IMR-90 (cell line): ENCODE measurements around the gene SCN1B. TPM values are rescaled to one million over a fixed set of nuclear protein-coding genes. Genes with fewer than 3 reads are reported as not detected.

Experiments used
- ATAC-seq: fragments of 200-7000 bp; cut with Tn5 transposase; 2 replicates; pipeline ENCODE4 v1.9.1; 2020; ENCODE audit warnings: low read depth, mild to moderate bottlenecking, moderate library complexity
- BruUV-seq: library from RNA; stranded (reverse); fragments of 400-500 nt; replicated peaks from 2 replicates; lab custom pipeline; 2021; lab: Mats Ljungman, UMichigan
- CTCF ChIA-PET: fragments of 300-600 bp; formaldehyde crosslinking; extraction: SDS; loops from one replicate; lab custom pipeline; 2021; ENCODE audit warnings: antibody characterized with exemption; lab: Yijun Ruan, JAX
- POLR2A ChIA-PET: fragments of 300-600 bp; sonication (Branson Sonifier 250); formaldehyde crosslinking; loops from one replicate; lab custom pipeline; 2022; ENCODE audit warnings: antibody characterized with exemption; ENCODE audit not compliant: unreplicated experiment; lab: Charles Lee
- DNase-seq: peaks from one replicate; pipeline ENCODE4 v3.0.0; 2013
- H2AFZ ChIP-seq: replicated peaks from 2 replicates; pipeline ENCODE3; 2013; ENCODE audit warnings: low read length, mild to moderate bottlenecking; ENCODE audit not compliant: poor library complexity
- H2AK5ac ChIP-seq: 2 replicates; pipeline ENCODE4 v1.6.1; 2013; ENCODE audit warnings: low read depth, low read length, inconsistent platforms
- H2AK9ac ChIP-seq: replicated peaks from 2 replicates; pipeline ENCODE3; 2013; ENCODE audit warnings: mild to moderate bottlenecking, low read depth, low read length, moderate library complexity; ENCODE audit not compliant: poor library complexity
- H2BK120ac ChIP-seq: 2 replicates; pipeline ENCODE4 v1.6.1; 2013; ENCODE audit warnings: low read depth, low read length, inconsistent platforms
- H2BK15ac ChIP-seq: 3 replicates; pipeline ENCODE4 v1.6.1; 2013; ENCODE audit warnings: low read depth, low read length, inconsistent platforms
- H2BK20ac ChIP-seq: 2 replicates; pipeline ENCODE4 v1.6.1; 2013; ENCODE audit warnings: low read depth, mild to moderate bottlenecking, inconsistent platforms, low read length, moderate library complexity
- H2BK5ac ChIP-seq: 2 replicates; pipeline ENCODE4 v1.6.1; 2013; ENCODE audit warnings: mild to moderate bottlenecking, low read depth, low read length, inconsistent platforms; ENCODE audit not compliant: poor library complexity, severe bottlenecking
- H3K14ac ChIP-seq: replicated peaks from 2 replicates; pipeline ENCODE4 v1.6.1; 2013; ENCODE audit warnings: low read depth, low read length, inconsistent platforms
- H3K18ac ChIP-seq: 2 replicates; pipeline ENCODE4 v1.6.1; 2013; ENCODE audit warnings: low read depth, low read length, control low read depth
- H3K23ac ChIP-seq: 2 replicates; pipeline ENCODE4 v1.6.1; 2013; ENCODE audit warnings: low read depth, low read length, inconsistent platforms
- H3K27ac ChIP-seq: 2 replicates; pipeline ENCODE4 v1.5.1; 2013; ENCODE audit warnings: mild to moderate bottlenecking, control low read depth, low read length; ENCODE audit not compliant: insufficient read depth
- H3K27me3 ChIP-seq: 2 replicates; pipeline ENCODE4 v1.6.1; 2013; ENCODE audit warnings: low read length; ENCODE audit not compliant: control insufficient read depth, insufficient read depth
- H3K36me3 ChIP-seq: 2 replicates; pipeline ENCODE4 v1.6.1; 2013; ENCODE audit warnings: low read length, mixed read lengths; ENCODE audit not compliant: control insufficient read depth, insufficient read depth
- H3K4ac ChIP-seq: 2 replicates; pipeline ENCODE4 v1.6.1; 2013; ENCODE audit warnings: low read depth, low read length, inconsistent platforms
- H3K4me1 ChIP-seq: 2 replicates; pipeline ENCODE4 v1.6.1; 2013; ENCODE audit warnings: low read length, mixed read lengths; ENCODE audit not compliant: control insufficient read depth, insufficient read depth
- H3K4me2 ChIP-seq: 2 replicates; pipeline ENCODE4 v1.6.1; 2013; ENCODE audit warnings: low read depth, mild to moderate bottlenecking, control low read depth, low read length, moderate library complexity
- H3K4me3 ChIP-seq: 2 replicates; pipeline ENCODE4 v1.5.1; 2013; ENCODE audit warnings: low read depth, mild to moderate bottlenecking, control low read depth, low read length, moderate library complexity; ENCODE audit not compliant: insufficient read depth
- H3K56ac ChIP-seq: 2 replicates; pipeline ENCODE4 v1.6.1; 2013; ENCODE audit warnings: low read length, inconsistent platforms; ENCODE audit not compliant: insufficient read depth; ENCODE audit errors: extremely low read depth
- H3K79me1 ChIP-seq, 2 experiments: 2 replicates each; pipeline ENCODE4 v1.6.1; 2013; ENCODE audit warnings: low read length in 2 of 2, inconsistent platforms in 1 of 2, low read depth in 1 of 2
- H3K9ac ChIP-seq: 2 replicates; pipeline ENCODE4 v1.6.1; 2013; ENCODE audit warnings: low read depth, low read length, control low read depth
- H3K9me1 ChIP-seq: 2 replicates; pipeline ENCODE4 v1.6.1; 2013; ENCODE audit warnings: low read length, inconsistent platforms; ENCODE audit not compliant: insufficient read depth
- H3K9me3 ChIP-seq: 2 replicates; pipeline ENCODE4 v1.6.1; 2013; ENCODE audit warnings: low read length; ENCODE audit not compliant: control insufficient read depth, insufficient read depth
- H4K20me1 ChIP-seq: 2 replicates; pipeline ENCODE4 v1.6.1; 2013; ENCODE audit warnings: low read length, inconsistent platforms; ENCODE audit not compliant: insufficient read depth
- H4K5ac ChIP-seq: 2 replicates; pipeline ENCODE4 v1.6.1; 2013; ENCODE audit warnings: mild to moderate bottlenecking, low read depth, low read length, control low read depth
- H4K8ac ChIP-seq, 2 experiments: 2 replicates each; pipeline ENCODE4 v1.6.1; 2013; ENCODE audit warnings: low read depth in 2 of 2, low read length in 2 of 2, control low read depth in 1 of 2, inconsistent platforms in 1 of 2
- H4K91ac ChIP-seq: 2 replicates; pipeline ENCODE4 v1.6.1; 2013; ENCODE audit warnings: low read depth, low read length, inconsistent platforms; ENCODE audit not compliant: insufficient read depth
- MAZ ChIP-seq: IDR thresholded peaks from 2 replicates; pipeline ENCODE4 v1.6.1; 2012; ENCODE audit warnings: low read depth, mild to moderate bottlenecking, low read length, improper control_type of control experiment, moderate library complexity, borderline replicate concordance
- MXI1 ChIP-seq: IDR thresholded peaks from 2 replicates; pipeline ENCODE4 v1.6.1; 2012; ENCODE audit warnings: low read depth, mild to moderate bottlenecking, low read length, moderate library complexity, borderline replicate concordance
- POLR2A ChIP-seq: IDR thresholded peaks from 2 replicates; pipeline ENCODE4 v1.6.1; 2012; ENCODE audit warnings: mild to moderate bottlenecking, low read depth, low read length
- WGBS, 2 experiments: methylation state at CpG; one replicate each; pipeline versions ENCODE4 v1.1.5 to v1.1.7; 2013; ENCODE audit warnings: missing lambda C conversion rate in 2 of 2; ENCODE audit not compliant: insufficient read length in 1 of 2; ENCODE audit errors: extremely low coverage in 2 of 2; 5-methylcytosine and 5-hydroxymethylcytosine counted together
- dilution Hi-C: fragments of 300-500 bp; cut with HindIII; formaldehyde crosslinking; loops from one replicate; pipeline ENCODE4 v1.14.3; 2018; ENCODE audit warnings: low sequenced_read_pairs; ENCODE audit not compliant: unreplicated experiment
- in situ Hi-C: fragments of 300-500 bp; cut with MboI; formaldehyde crosslinking; loops from 3 replicates; pipeline ENCODE4 v1.14.3; 2019; ENCODE audit warnings: low sequenced_read_pairs, inconsistent platforms, mixed read lengths
- intact Hi-C: fragments of 100-400 bp; cut with micrococcal nuclease; formaldehyde crosslinking; loops from 2 replicates; pipeline ENCODE4 v1.10.0; 2022
- polyA plus RNA-seq, 3 experiments: library from polyadenylated mRNA; depleted of rRNA; stranded (reverse); fragments of >200 nt; gene quantifications; 2 replicates each; pipeline ENCODE4 v1.2.3, GENCODE V29; 2012; ENCODE audit warnings: low replicate concordance in 1 of 3
- total RNA-seq: library from RNA; depleted of rRNA; stranded (reverse); fragments of >200 nt; gene quantifications from 2 replicates; pipeline ENCODE4 v1.2.3, GENCODE V29; 2012

Gene SCN1B
- total and polyA plus RNA-seq, 2 of the 4 experiments (the other 2 are of a cell fraction): 2.0 to 9.6 TPM

DNA sequence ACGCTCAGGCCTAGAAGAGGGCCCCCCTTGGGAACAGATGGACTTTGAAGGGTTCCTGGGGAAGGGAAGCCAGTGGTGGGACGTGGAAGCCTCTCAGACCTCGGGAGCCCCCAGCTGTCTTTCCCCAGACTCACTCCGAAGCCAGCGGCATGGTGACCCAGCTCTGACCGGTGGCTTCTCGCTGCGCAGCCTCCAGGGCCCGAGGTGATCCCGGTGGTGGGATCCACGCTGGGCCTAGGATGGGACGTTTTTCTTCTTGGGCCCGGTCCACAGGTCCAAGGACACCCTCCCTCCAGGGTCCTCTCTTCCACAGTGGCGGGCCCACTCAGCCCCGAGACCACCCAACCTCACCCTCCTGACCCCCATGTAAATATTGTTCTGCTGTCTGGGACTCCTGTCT is 35.9 kb downstream of the SCN1B start:
- no peaks in the 10 kb centered on the region for H3K27me3 ChIP-seq
- no peak overlapping the region for H3K18ac ChIP-seq
- no peak overlapping the region for H2BK20ac ChIP-seq
- H3K79me1 ChIP-seq: no peaks in the 10 kb centered on the region
- H2BK15ac ChIP-seq: no peak overlapping the region
- peaks cover 7% of the 10 kb centered on the region for H3K9me3 ChIP-seq
- CTCF ChIA-PET: interaction anchor here (0.9 to 1.8 kb wide), 5 partner anchors 21 to 75 kb away, joined by 3 to 18 read pairs (median 6); partner anchors contain the start of gene LGI4
- no peak overlapping the region for H3K4me2 ChIP-seq
- no peak overlapping the region for H4K91ac ChIP-seq
- no peak overlapping the region for H2AK9ac ChIP-seq
- TF ChIP-seq POLR2A (no peak), MXI1 (no peak), MAZ (no peak)
- no peak overlapping the region for H3K9ac ChIP-seq
- H3K9me1 ChIP-seq: no peaks in the 10 kb centered on the region
- ATAC-seq (no peak), DNase-seq (no peak)
- POLR2A ChIA-PET: no interaction called here
- no peak overlapping the region for H4K8ac ChIP-seq
- intact Hi-C loops (loop anchor here (2.0 kb wide), 1 partner anchor 203 kb away; the partner anchor contains the start of gene USF2), dilution Hi-C loops (no loop called here), in situ Hi-C loops (loop anchor here (5.0 kb wide), 1 partner anchor 71 kb away; the partner anchor contains the start of genes FXYD1 and LGI4)
- H3K4me1 ChIP-seq: peaks cover 4% of the 10 kb centered on the region
- no peak overlapping the region for H4K5ac ChIP-seq
- H3K36me3 ChIP-seq: no peaks in the 10 kb centered on the region
- H3K56ac ChIP-seq: no peak overlapping the region
- no peak overlapping the region for H3K23ac ChIP-seq
- H2BK5ac ChIP-seq: no peak overlapping the region
- H3K4ac ChIP-seq: no peak overlapping the region
- WGBS, 2 experiments: 82% methylated on average over 10 of the region's 15 CpGs; no CpG with 5 or more reads in 1 of the 2 experiments
- H2BK120ac ChIP-seq: no peak overlapping the region
- no peak overlapping the region for H3K27ac ChIP-seq
- no peak overlapping the region for H3K4me3 ChIP-seq
- H3K14ac ChIP-seq: no peak overlapping the region
- H2AK5ac ChIP-seq: no peak overlapping the region
- no peak overlapping the region for H2AFZ ChIP-seq
- H4K20me1 ChIP-seq: no peaks in the 10 kb centered on the region
- no TSS peak for BruUV-seq
